Activated CD4-positive, alpha-beta T cell treated with anti-CD3 and anti-CD28 coated beads, Interleukin-2, amount 50 U/mL, for 1 hour (primary cell): ENCODE results near the gene LNX2.

Experiments used
- DNase-seq: peaks from one replicate; pipeline ENCODE4 v3.0.0-alpha.2; 2020

Gene LNX2

DNA sequence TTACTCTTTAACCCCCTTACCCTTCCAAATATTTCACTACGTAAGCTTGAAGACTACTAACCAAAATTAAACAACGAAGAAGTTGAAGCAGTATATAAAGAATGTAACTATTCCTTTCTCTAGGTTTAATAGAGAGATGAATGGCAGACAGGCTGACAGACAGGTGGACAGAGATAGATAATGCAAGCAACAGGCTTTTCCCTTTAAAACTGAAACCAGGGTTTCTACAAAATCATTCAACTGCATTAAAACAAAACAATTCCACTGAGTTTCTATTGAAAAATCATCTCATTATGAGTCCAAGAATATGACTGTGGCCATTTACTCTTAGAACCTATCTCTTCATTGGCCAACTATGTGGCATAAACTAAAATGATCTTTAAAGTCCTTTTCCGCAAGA lies 15.2 kb downstream of the LNX2 start:
- no peak for DNase-seq

DNA sequence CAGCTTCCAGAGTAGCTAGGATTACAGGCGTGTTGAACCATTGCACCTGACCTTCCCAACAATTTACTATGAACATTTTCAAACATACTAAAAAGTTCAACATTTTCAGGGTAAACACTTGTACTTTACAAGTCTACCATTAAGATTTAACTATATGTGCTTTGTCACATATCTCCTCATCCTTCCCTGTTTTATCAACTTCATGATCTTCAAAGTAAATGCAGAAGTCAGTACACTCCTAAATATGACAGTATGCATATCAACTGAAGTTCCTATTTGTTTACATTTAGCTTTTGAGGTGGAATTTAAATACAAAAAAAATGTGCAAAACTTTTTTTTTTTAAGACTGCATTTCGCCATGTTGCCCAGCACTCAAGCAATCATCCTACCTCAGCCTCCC lies 18.5 kb downstream of the LNX2 start:
- DNase-seq = no peak

DNA sequence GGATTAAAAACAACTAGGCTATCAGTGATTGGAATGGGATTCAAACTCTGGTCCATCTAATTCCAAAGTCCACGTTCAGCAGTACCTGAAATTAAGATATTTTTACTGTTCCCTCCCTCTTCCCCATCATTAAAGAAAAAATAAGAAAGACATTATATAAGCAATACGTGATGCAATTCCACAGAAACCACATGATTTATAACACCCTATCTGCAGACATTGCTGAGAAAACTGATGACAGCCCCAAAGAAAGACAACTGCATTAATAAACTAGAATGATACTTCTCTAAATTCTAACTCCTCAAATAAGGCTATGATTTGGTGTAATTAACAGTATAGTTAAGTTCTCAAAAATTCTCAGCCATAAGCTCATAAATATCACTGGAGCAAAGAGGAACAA lies 19.1 kb downstream of the LNX2 start:
- no peak for DNase-seq

DNA sequence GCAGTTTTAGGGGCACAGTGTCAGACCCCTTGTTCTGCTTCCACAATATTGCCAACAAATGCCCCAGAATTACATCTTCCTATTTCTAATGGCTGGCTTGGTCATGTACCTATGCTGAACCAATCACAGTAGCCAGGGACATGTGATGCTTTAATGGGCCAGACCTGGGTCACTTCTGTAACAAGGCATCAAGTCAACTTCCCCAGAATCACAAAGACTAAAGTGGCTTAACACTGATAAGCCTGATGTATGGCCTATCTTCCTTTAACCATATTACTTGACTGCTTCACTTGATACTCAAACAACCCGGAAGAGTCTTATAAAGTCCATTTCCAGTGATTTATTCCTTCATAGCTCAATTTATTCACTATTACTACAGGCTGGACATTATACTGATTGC lies 19.6 kb downstream of the LNX2 start:
- DNase-seq = no peak

DNA sequence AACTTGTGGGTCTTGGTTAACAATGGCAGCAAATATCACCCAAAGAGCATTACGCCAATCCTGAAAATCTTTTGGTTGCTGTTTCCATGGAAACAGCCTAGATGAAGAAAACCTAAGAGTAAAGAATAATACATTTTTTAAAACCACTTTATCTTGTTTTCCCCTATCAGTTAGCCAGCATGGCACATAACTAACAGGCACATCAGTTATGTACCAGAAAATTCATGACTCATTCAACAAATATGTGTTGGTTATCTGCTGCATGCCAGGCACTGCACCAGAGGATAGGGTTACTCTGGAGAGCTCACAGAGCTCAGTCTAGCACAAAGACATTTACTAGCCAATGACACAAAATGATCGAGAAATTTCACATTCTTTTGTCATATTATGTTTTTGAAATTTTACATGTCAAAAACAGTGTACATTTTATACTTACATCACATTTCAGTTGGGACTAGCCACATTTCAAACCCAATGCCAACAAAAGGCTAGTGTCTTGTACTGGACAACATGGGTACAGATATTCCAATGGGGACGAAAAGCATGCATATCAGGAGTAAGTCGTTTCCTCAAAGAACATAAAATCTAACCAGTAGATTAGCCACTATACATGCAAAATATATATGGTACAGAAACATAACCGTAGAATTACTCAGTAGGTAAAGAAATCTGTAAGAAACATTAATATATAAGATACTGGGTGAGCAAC lies 20.3 kb downstream of the LNX2 start:
- DNase-seq = no peak

DNA sequence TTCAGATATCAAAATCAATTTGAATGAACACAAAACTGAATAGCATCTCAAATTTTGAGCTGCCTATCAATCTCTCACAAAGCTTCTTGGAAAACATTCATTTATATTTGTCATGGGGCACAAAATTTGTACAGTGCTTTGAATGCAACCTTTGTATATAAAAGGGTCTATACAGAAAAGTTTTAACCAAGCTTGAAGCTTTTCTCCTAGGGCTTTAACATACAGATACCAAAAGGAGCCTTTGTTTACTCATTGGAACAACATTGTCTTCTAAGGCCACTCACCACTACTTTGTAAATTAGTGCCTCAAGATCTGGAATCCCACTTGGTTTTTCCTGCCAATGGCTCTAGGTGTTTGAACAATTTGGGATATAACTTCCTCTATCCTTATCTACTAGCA lies 21.2 kb downstream of the LNX2 start:
- no peak for DNase-seq

DNA sequence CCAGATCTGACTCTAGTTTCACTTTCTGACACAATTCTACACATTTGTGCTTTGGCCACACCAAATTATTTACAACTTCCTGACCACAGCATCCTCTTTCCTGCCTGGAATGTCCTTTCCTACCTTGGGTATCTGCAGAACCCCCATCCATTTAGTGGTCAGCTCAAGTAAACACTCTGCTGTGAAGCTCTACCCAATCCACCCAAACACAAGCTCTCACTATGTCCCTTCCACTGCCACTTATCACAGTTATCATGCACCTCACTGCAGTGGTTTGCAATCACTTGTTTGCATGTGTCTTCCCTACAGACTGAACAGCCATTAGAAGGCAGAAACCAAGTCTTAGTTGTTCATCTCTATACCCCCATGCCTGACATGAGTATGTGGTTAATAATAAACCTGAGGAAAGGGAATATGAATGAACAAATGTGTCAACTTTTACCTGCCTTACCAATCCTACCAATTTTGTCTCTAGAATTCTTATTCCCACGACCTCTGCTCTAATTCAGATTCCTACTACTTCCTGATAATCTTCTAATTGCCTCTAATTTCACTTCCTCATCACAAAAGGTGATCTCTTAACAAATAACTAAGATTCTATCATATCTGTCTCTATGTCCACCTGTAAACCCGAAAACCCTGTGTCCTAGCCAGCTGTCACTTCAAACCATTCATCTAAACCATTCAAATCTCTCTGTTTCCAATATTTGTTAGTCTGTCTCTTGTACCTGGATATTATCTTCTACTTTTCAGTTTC lies 25.1 kb downstream of the LNX2 start:
- DNase-seq = no peak

DNA sequence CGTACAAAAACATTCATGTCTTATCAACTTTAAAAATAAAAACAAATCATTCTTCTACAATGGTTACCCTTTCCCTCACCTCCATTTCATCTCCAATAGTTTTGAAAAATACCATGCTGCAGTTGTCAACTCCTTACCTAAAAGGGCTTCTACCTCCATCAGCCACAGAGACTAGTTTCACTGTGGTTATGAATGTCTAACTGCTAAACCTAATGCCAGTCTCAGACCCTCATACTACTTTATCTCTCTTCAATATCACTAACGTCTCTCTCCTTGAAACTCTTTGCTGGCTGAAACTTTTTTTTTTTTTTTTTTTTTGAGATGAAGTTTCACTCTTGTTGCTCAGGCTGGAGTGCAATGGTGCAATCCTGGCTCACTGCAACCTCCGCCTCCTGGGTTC lies 27.1 kb downstream of the LNX2 start:
- no peak for DNase-seq

DNA sequence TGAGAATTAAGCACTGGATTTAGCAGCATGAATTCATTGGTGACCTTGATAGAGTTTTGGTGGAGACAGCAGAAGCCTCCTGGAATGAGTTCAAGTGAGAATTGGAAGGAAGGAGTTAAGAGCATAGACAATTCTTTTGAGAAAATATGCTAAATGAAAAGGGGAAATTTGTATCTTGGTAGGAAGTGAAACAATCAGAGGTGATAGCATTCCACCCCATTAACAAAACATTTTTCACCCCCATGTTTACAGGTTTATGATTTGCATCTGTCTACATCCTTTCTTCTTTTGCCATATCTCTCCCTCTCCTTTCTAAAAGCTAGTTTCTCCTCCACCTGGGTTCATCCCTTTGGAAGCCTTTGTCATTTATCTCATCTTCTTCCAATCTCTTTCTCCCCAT lies 27.5 kb downstream of the LNX2 start:
- DNase-seq = no peak

DNA sequence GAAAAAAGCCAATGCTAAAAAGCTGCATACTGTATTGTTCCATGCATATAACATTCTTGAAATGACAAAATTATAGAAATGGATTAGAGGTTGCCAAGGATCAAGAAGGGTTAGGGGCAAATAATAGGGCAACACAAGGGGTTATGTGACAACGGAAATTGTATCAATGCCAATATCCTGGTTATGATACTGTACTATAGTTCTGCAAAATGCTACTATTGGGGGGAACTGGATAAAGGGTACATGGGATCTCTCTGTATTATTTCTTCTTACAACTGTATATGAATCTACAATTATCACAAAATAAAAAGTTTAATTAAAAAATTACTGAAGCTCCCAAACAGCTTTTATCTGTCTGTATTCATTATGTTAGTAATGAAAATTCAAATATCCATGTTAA lies 31.9 kb downstream of the LNX2 start:
- no peak for DNase-seq

DNA sequence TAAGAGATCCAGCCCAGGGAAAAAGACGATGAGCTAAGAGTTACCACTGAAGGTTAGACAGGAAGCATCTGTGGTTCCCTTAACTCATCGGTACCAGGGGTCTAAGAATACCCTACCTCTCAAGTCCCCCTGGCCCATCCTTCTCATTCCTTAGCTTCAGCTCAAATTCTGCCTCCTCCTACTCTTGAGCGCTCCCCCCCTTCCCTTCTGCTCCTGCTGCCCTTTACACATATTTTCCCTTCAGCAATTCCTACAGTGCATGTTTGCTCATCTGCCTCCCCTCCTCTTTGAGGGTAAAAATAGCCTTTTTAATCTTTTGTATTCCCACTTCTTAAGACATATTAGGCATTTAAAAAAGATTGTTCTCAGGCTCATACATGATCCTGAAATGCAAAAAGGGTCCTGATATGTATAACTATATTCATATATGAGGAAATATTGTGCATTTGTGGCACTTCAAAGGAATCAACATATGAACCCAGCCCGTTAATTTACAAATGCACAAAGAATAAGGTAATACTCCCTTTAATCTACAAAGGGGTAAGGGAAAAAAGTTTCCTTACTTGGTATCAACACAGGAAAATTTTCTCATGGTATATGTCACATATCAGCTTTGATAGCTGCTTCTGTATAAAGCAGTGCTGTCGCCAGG lies 33.1 kb downstream of the LNX2 start:
- DNase-seq = no peak

DNA sequence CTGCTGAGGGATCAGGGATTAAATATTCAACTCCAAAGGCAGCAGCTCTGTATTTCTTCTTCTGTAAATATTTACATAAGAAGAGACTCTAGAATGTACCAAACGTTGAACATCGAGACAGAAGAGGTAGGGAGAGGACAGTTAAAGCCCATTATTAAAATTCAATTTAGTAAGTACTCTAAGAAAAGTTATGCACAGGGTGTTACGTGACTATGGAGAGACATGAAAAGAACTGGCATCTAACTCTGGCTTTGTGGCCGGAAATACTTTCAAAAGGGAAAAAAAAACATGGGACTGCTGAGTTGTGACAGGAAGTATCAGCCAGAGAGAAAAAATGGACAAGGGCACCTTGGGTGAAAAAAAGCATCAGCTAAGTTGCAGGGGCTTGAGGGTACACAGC lies 36.7 kb downstream of the LNX2 start:
- no peak for DNase-seq

DNA sequence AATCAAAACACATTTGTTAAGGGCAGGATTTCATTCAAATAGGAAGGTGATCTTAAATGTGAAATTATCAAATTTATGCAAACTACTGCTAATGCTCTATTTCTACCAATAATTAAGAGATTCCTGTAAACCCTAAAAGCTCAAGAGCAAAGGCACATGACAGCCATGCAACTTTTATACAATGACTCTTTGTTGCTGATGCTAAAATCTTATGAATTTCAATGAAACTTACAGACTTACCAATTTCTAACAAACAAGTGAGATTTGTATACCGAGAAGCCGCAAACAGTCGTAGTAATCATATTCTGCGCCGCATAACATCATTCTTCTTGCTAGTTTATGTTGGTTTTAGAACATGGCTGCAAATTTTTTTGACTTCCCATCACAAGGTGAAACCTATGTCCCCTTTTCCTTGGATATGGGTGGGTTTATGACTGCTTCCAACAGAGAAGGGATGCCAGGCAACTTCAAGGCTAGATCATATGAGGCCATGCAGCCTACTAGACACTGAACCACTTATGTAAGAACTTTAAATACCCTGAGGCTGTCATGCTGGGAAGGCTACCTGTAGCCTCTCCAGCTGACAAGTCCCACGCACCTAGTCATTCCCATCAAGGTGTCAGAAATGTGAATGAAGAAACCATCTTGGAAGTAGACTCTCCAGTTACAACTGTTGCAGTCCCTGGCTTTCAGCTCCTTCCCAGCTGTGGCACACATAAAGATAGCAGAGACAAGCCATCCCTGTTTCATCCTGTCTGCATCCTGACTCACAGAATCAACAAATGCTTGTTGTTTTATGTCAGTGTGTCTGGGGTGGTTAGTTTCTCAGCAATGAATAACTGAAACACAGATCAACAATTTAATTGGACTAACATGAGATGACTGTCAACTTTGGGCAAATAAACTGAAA lies 42.0 kb downstream of the LNX2 start:
- no peak for DNase-seq

DNA sequence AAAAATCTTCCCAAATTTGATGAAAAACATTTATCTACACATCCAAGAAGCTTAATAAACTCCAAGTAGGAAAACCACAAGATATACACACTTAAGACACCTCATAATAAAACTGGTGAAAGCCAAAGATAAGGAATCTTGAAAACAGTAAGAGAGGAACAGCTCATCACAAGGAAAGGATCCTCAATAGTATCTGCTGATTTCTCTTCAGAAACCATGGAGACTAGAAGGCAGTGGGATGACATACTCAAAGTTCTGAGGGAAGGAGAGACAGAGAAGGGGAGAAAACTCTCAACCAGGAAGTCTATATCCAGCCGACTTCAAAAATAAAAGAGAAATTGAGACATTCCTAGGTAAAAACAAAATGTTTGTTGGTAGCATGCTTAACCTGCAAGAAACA lies 45.7 kb downstream of the LNX2 start:
- no peak for DNase-seq

DNA sequence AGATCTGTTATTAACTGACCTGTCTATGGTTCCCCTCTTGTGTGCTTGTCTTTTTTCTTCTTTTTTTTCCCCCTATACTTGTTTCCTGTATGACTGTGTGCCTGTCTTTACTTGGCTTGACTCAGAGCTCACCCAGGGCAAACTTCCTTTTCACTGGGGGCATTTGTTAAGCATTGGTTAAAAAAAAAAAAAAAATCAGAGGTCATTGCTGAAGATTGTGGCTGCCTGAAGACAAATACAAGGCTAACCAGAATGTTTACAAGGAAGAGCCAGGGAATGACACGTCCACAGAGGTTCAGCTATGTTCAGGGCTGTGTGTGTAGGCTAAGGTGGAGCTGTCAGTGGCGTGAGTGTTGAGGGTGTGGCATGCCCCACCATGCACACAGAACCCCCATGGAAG lies 47.1 kb downstream of the LNX2 start:
- DNase-seq = no peak

DNA sequence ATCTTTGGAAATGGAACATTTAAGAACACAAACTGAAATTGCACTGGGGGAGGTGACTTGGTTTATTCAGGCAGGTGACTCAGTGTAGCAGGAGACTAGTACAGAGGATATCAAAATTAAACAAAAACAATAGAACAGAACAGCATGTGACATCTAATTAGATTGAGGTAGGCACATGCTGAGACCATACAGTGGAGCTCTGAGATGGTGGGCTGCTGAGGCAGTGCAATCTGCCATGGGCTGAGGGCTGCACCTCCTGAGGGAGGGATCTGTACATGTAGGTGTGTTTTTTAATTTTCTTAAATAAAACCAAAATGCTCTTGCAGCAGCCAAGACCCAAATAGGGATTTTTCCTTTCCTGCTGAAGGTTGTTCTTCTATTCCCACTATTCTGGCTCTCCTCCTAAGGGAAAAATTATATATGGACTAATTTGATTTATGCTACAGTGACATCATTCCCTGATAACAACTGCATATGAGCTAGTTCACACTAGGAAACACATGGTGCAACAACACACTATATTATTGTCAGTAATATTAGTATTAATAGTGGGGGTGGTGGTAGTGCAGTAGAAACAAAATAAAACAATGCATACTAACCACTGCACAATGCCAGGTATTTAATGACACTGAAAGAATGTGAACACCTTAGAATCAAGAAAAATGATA lies 48.0 kb downstream of the LNX2 start:
- DNase-seq = no peak

DNA sequence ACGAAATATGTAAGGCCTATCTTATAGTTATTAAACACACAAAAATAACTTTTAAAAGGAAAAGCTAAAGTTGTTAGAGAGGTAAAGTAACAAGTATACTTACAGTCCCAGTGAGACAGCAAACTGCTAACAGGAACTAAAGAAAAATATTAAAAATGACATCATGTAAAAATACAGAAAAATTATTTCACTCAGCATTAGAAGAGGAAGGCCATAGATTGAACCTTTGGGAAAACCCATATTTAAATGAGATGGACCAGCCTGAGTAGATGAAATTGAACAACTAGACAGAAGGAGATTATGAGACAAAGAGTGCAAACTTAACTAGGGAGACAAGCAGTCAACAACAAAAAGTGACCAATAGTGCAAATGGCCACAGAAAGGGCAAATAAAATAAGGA lies 49.4 kb downstream of the LNX2 start:
- DNase-seq = no peak

DNA sequence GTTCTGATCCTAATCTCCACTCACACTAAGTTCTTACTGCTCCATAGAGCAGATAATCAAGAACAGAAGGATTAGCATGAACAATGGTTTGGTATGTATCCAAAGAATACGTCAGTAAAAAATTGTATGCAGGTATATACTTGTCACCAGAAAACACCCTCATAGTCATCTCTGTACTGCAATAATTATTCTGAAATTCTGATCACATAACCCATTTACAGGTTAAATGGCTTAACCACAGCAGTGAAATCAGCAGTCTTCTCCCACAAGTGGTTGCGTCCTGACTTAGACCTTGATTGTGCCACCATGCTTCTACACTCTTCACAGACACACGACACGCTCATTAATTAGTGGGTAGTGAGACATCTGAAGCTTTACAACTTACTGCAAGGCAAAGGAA lies 50.9 kb downstream of the LNX2 start:
- no peak for DNase-seq

DNA sequence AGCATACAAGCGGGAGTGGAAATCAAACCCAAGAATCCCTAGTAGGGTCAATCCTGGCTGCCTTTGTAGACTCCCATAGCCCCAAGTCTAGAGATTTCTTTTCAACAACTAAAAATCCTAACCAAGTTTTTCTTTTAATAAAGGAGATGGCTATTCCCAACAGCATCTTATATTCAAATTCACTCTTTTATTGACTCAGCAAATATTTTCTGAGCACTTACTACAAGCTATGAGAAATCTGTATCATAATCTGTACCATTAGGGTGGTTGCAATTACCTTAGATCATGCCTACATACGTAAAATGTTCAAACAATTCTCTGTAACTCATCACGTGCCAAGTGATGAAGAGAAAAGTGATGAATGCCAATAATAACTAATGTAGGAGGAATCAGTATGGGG lies 54.5 kb downstream of the LNX2 start:
- no peak for DNase-seq

DNA sequence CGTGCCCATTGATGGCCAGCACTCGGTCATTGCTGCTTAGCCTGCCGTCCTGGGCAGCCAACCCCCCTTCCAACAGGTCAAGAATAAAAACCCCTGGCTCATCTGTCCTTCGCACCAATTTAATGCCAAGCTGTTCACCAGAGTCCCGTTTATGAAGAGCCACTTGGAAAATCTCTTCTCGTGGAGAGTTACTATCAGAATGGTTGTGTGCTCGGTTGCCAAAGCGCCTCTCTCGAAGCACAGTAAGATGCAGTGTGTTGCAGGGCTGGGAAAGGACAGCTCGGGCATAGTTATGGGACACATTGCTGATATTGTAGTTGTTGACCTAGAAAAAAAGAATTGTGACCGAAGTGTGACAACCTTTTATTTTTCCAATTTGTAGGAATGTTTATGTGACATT lies 57.9 kb downstream of the LNX2 start:
- no peak for DNase-seq

DNA sequence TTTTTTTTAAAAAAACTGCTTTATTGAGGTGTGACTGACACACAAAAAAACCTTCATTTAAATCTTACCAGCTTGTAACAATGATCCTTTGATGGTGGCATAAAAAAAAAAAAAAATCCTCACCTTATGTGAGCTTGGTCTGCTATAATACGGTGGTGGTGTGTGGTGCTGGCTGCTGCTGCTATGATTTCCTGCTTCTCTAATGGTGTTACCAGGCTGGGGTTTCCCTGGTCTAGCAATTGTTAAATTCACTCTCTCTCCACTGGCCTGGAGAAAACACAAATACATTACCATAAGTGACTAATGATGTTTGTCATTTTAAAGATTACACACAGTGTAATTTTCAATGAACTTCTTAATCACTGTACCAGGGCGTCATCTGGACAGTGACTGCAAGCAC lies 60.6 kb downstream of the LNX2 start:
- no peak for DNase-seq

DNA sequence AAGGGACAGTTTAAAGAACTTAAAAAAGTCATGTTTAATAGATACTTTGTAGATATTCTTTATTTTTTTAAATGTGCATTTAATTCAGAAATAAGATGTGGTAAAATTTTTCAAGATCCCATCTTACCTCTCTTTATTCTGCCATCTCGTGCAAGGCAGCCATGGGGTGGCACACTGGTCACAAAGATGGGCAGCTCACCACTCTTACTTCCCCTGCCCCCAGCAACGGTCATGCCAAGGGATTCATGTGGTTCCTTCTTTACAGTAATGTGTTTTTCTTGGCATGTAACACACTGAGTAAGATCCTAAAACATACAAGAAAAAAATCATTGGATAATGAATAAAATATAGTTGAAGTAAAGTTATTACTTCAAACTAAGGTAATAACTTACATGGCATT lies 64.2 kb downstream of the LNX2 start:
- DNase-seq = no peak

DNA sequence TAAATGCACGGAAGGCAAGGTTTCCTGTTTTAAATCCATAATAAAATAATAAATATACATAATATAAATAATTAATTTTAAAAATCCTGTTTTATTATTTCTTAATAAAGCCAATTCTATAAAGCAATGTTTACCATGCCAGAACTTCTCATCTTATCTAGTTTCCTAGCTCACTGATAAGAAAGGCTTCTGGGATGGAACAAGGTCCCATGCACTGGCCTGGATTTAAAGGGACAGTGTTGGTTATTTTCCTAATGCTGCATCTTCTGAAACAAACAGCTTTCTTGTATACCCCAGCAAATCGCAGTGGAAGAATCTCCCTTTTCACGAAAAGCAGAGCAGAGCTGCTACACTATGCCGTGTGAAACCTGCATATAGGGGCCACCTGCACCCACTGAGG lies 68.8 kb downstream of the LNX2 start:
- DNase-seq = no peak
